ENCODE data around the gene WDR20. TPM values are rescaled to one million over a fixed set of nuclear protein-coding genes. Genes with fewer than 3 reads are reported as not detected.

Gene WDR20
- total RNA-seq, 4 donors from 2014 or later = 15.0 to 26.7 (median 18.3) TPM

GRCh38 chr14:102201776-102202175, 62.1 kb downstream of the WDR20 start:
- DNase-seq (ENCODE audit: low spot score in 2 of 2) = no peak
- TF ChIP-seq CTCF (IDR thresholded peaks at IDR 0.05) (no peak), EP300 (IDR thresholded peaks at IDR 0.05) (no peak), POLR2A (IDR thresholded peaks at IDR 0.05) (no peak)
- H3K36me3 ChIP-seq = peaks cover 0 to 77% (median 9%) of the 10 kb centered on the region in 3 donors
- WGBS, 2 donors = 80 to 82% methylated on average over 4 of the region's 4 CpGs
- H3K4me3 ChIP-seq = no peak overlapping the region
- no peaks in the 10 kb centered on the region for H3K27me3 ChIP-seq
- no peak overlapping the region for H3K27ac ChIP-seq
- H3K9me3 ChIP-seq = no peaks in the 10 kb centered on the region
- peaks cover 0 to 13% (median 5%) of the 10 kb centered on the region in 4 donors for H3K4me1 ChIP-seq

- Histone ChIP-seq H3K4me1 (peaks cover 0 to 2% (median 0%) of the 10 kb centered on the region in 4 donors), H3K27ac (no peak overlapping the region), H3K36me3 (peaks cover 0 to 82% (median 9%) of the 10 kb centered on the region in 3 donors), H3K4me3 (no peak overlapping the region), H3K27me3 (no peaks in the 10 kb centered on the region), H3K9me3 (no peaks in the 10 kb centered on the region)
- DNase-seq (ENCODE audit: low spot score in 2 of 2) = no peak
- TF ChIP-seq POLR2A (IDR thresholded peaks at IDR 0.05) = no peak
- no peak for TF ChIP-seq CTCF (IDR thresholded peaks at IDR 0.05)
- TF ChIP-seq EP300 (IDR thresholded peaks at IDR 0.05) = no peak
- WGBS, 2 donors = 87% methylated on average over 3 of the region's 3 CpGs
These were observed 63.2 kb downstream of the WDR20 start for GRCh38 chr14:102202944-102203343.

GRCh38 chr14:102203382-102203781, 63.7 kb downstream of the WDR20 start:
- TF ChIP-seq CTCF (IDR thresholded peaks at IDR 0.05) (no peak), EP300 (IDR thresholded peaks at IDR 0.05) (no peak), POLR2A (IDR thresholded peaks at IDR 0.05) (no peak)
- no peak for DNase-seq (ENCODE audit: low spot score in 2 of 2)
- WGBS, 2 donors = 53 to 54% methylated on average over 6 of the region's 6 CpGs
- H3K36me3 ChIP-seq = peaks cover 0 to 84% (median 8%) of the 10 kb centered on the region in 3 donors
- H3K4me1 ChIP-seq = peaks cover 0 to 2% (median 0%) of the 10 kb centered on the region in 4 donors
- H3K27ac ChIP-seq = no peak overlapping the region
- H3K4me3 ChIP-seq = no peak overlapping the region
- H3K27me3 ChIP-seq = no peaks in the 10 kb centered on the region
- no peaks in the 10 kb centered on the region for H3K9me3 ChIP-seq

GRCh38 chr14:102205560-102205959, 65.9 kb downstream of the WDR20 start:
- H3K27me3 ChIP-seq = no peaks in the 10 kb centered on the region
- 88 to 89% methylated on average over 5 of the region's 5 CpGs for WGBS, 2 donors
- H3K36me3 ChIP-seq = peaks cover 0 to 80% (median 10%) of the 10 kb centered on the region in 3 donors
- TF ChIP-seq CTCF (IDR thresholded peaks at IDR 0.05) = no peak
- no peak for TF ChIP-seq EP300 (IDR thresholded peaks at IDR 0.05)
- no peak for TF ChIP-seq POLR2A (IDR thresholded peaks at IDR 0.05)
- no peak overlapping the region for H3K4me3 ChIP-seq
- H3K27ac ChIP-seq = no peak overlapping the region
- no peak for DNase-seq (ENCODE audit: low spot score in 2 of 2)
- peaks cover 0 to 13% (median 0%) of the 10 kb centered on the region in 4 donors for H3K4me1 ChIP-seq
- H3K9me3 ChIP-seq = no peaks in the 10 kb centered on the region

GRCh38 chr14:102206918-102207317, 67.2 kb downstream of the WDR20 start:
- no peaks in the 10 kb centered on the region for H3K9me3 ChIP-seq
- H3K27ac ChIP-seq = no peak overlapping the region
- 70 to 78% methylated on average over 8 of the region's 8 CpGs for WGBS, 2 donors

More at GRCh38 chr14:102206918-102207317, 67.2 kb downstream of the WDR20 start:
- no peak for TF ChIP-seq EP300 (IDR thresholded peaks at IDR 0.05)
- TF ChIP-seq CTCF (IDR thresholded peaks at IDR 0.05) = no peak
- TF ChIP-seq POLR2A (IDR thresholded peaks at IDR 0.05) = no peak
- peaks cover 0 to 83% (median 10%) of the 10 kb centered on the region in 3 donors for H3K36me3 ChIP-seq
- H3K4me3 ChIP-seq = no peak overlapping the region
- DNase-seq (ENCODE audit: low spot score in 2 of 2) = no peak
- H3K27me3 ChIP-seq = no peaks in the 10 kb centered on the region
- H3K4me1 ChIP-seq = peaks cover 0 to 13% (median 0%) of the 10 kb centered on the region in 4 donors
